ENCODE measurements around the gene URI1.

- TF ChIP-seq CTCF (IDR thresholded peaks at IDR 0.05 in 8 of 11, conservative IDR thresholded peaks at IDR 0.05 in 3 of 11) (no peak), POLR2AphosphoS5 (IDR thresholded peaks at IDR 0.05) (no peak)
These were observed 108.0 kb downstream of the URI1 start for GRCh38 chr19:30049846-30050667.

Measured in spleen (tissue), 7 donors.